ENCODE results near the gene SLC13A3. TPM values are rescaled to one million over a fixed set of nuclear protein-coding genes. Genes with fewer than 3 reads are reported as not detected.

The SLC13A3 gene
- total and polyA plus RNA-seq, 2 donors (not counting 3 experiments of a cell fraction or from before 2014, with no cell fraction given): 0.11 to 0.40 TPM

DNA sequence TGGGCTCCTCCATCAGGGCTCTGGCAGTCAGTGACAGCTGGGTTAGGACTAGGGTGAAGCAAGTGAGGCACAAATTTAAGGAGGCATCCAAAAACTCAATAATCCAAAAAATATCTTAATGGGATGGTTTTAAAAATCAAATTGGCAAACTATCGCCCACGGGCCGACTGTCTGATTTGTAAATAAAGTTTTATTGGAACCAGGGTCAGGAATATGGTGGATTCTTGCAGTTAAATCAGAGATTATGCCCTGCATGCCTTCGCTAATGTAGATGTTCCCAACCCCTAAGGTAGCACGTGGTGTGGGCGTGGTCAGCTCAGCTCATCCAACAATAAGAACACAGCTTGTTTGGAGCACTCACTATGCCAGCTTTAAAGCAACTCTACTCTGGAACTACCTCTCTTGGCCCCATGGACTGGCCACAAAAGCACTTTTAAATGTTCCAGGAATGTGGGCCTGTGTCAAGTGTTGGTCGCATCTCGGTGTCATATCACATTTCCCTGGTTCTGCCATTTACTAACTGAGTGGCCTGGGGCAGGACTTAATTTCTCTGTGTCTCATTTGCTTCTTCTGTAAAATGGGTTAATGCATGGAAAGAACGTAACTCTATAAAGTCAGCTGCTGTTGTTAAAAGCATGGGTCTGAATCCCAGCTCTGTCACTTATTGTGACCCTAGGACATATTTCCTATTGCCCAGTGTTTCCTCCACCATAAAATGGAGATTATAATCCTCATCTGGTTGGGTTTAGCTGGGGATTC is 31.0 kb upstream of the SLC13A3 start:
- H3K36me3 ChIP-seq (ENCODE audit: control insufficient read depth in 2 of 2, extremely low read depth in 1 of 2, insufficient read depth in 2 of 2, low read length in 2 of 2): peaks cover 2 to 5% of the 10 kb centered on the region in 2 experiments
- H3K4me2 ChIP-seq (ENCODE audit: insufficient read depth, low read length): no peak overlapping the region
- peaks cover 17% of the 10 kb centered on the region for H3K79me2 ChIP-seq (ENCODE audit: control insufficient read depth, insufficient read depth, low read length)
- DNase-seq (ENCODE audit: low read depth, low spot score) (no peak), FAIRE-seq (no peak)
- ChIA-PET CTCF (interaction anchor here (1.2 to 6.0 kb wide), 5 partner anchors 10 to 169 kb away, joined by 3 to 49 read pairs (median 7); partner anchors contain the start of gene ZNF334), POLR2A (no interaction called here)
- peaks cover 4% of the 10 kb centered on the region for H3K4me1 ChIP-seq (ENCODE audit: control insufficient read depth, extremely low read depth, insufficient read depth, low read length)
- H2AFZ ChIP-seq (ENCODE audit: low read depth, low read length): no peak overlapping the region
- intact Hi-C loops (cut with micrococcal nuclease): no loop called here
- no peak overlapping the region for H3K27ac ChIP-seq (ENCODE audit: insufficient read depth, low read depth, low read length)
- TF ChIP-seq, protein P1, sequence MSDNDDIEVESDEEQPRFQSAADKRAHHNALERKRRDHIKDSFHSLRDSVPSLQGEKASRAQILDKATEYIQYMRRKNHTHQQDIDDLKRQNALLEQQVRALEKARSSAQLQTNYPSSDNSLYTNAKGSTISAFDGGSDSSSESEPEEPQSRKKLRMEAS (IDR thresholded peaks at IDR 0.05; ENCODE audit: insufficient read depth, insufficient read length): no peak
- TF ChIP-seq GATA2 (IDR thresholded peaks at IDR 0.05; ENCODE audit: insufficient read depth, insufficient read length, low read depth, low read length): no peak
- no peak for TF ChIP-seq JUN (IDR thresholded peaks at IDR 0.05; ENCODE audit: borderline replicate concordance, insufficient read depth, insufficient read length, low read depth)
- no peak for TF ChIP-seq POLR2AphosphoS5 (IDR thresholded peaks at IDR 0.05; ENCODE audit: insufficient read depth, low read depth, low read length)
- no peak for TF ChIP-seq POLR2A (IDR thresholded peaks at IDR 0.05; ENCODE audit: low read depth, low read length)
- TF ChIP-seq MYC (IDR thresholded peaks at IDR 0.05; ENCODE audit: low read depth, low read length): no peak
- TF ChIP-seq, protein P2, sequence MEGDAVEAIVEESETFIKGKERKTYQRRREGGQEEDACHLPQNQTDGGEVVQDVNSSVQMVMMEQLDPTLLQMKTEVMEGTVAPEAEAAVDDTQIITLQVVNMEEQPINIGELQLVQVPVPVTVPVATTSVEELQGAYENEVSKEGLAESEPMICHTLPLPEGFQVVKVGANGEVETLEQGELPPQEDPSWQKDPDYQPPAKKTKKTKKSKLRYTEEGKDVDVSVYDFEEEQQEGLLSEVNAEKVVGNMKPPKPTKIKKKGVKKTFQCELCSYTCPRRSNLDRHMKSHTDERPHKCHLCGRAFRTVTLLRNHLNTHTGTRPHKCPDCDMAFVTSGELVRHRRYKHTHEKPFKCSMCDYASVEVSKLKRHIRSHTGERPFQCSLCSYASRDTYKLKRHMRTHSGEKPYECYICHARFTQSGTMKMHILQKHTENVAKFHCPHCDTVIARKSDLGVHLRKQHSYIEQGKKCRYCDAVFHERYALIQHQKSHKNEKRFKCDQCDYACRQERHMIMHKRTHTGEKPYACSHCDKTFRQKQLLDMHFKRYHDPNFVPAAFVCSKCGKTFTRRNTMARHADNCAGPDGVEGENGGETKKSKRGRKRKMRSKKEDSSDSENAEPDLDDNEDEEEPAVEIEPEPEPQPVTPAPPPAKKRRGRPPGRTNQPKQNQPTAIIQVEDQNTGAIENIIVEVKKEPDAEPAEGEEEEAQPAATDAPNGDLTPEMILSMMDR (IDR thresholded peaks at IDR 0.05; ENCODE audit: extremely low read depth in 1 of 2, insufficient read depth in 1 of 2, low read depth in 1 of 2, low read length in 2 of 2): no peak
- TF ChIP-seq EZH2 (IDR thresholded peaks at IDR 0.05; ENCODE audit: borderline replicate concordance, low read depth, low read length, severe bottlenecking): no peak
- no peak for TF ChIP-seq FOS (IDR thresholded peaks at IDR 0.05; ENCODE audit: borderline replicate concordance, insufficient read depth, low read length)
- no peaks in the 10 kb centered on the region for H3K9me1 ChIP-seq (replicated peaks; ENCODE audit: control insufficient read depth, extremely low read depth, insufficient read depth, low read length)
- no TSS peak for BruUV-seq (replicated peaks)
- dilution Hi-C loops (cut with MboI; ENCODE audit: extremely low pct_ligation_motif_present, low sequenced_read_pairs): no loop called here
- H4K20me1 ChIP-seq (replicated peaks; ENCODE audit: control insufficient read depth, extremely low read depth, insufficient read depth, low read length): no peaks in the 10 kb centered on the region
- no peaks in the 10 kb centered on the region for H3K27me3 ChIP-seq (ENCODE audit: control insufficient read depth in 2 of 2, insufficient read depth in 2 of 2, low read length in 2 of 2)
- no peaks in the 10 kb centered on the region for H3K9me3 ChIP-seq (replicated peaks; ENCODE audit: control insufficient read depth, insufficient read depth, low read length)
- H3K9ac ChIP-seq (replicated peaks; ENCODE audit: extremely low read depth, insufficient read depth, low read length): no peak overlapping the region
- H3K4me3 ChIP-seq (replicated peaks in 1 of 3; ENCODE audit: insufficient read depth in 1 of 3, low read depth in 1 of 3, low read length in 3 of 3): no peak overlapping the region
